SK-N-MC (cell line): ENCODE results near the gene TAL1.

Experiments used
- DNase-seq: peaks from one replicate; pipeline ENCODE4 v3.0.0-alpha.2; 2011; ENCODE audit warnings: low read depth, low spot score
- H3K27ac ChIP-seq: fragments of 200-600 bp; sonication (generic); 2 replicates; pipeline ENCODE4 v1.5.1; 2016; ENCODE audit warnings: mixed run types
- H3K36me3 ChIP-seq: fragments of 200-600 bp; sonication (generic); 2 replicates; pipeline ENCODE4 v1.6.1; 2017; ENCODE audit warnings: antibody characterized with exemption, low read length, mixed read lengths; ENCODE audit not compliant: insufficient read depth
- H3K4me3 ChIP-seq: fragments of 200-600 bp; sonication (generic); 2 replicates; pipeline ENCODE4 v1.5.1; 2016
- H3K9ac ChIP-seq: fragments of 200-600 bp; sonication (generic); 2 replicates; pipeline ENCODE4 v1.8.0; 2017; ENCODE audit warnings: mixed run types, mixed read lengths; ENCODE audit not compliant: insufficient read length
- H3K9me3 ChIP-seq: fragments of 200-600 bp; sonication (generic); 2 replicates; pipeline ENCODE4 v1.6.1; 2017; ENCODE audit warnings: low read depth, mild to moderate bottlenecking, antibody characterized with exemption, low read length, moderate library complexity, mixed read lengths
- EZH2 ChIP-seq: fragments of 200-600 bp; sonication (generic); IDR thresholded peaks from one replicate; pipeline ENCODE4 v1.6.1; 2017; ENCODE audit warnings: antibody characterized with exemption
- FOXP2 ChIP-seq: optimal IDR thresholded peaks from 2 replicates; pipeline ENCODE3; 2011; ENCODE audit warnings: mild to moderate bottlenecking, moderate library complexity; ENCODE audit not compliant: insufficient read depth; ENCODE audit errors: extremely low read length, control extremely low read depth
- POLR2AphosphoS5 ChIP-seq: IDR thresholded peaks from 2 replicates; pipeline ENCODE4 v1.6.1; 2012; ENCODE audit warnings: mild to moderate bottlenecking, low read depth, low read length, borderline replicate concordance

TAL1 gene

GRCh38 chr1:47226121-47226838 lies 5.7 kb downstream of the TAL1 start:
- H3K36me3 ChIP-seq = no peaks in the 10 kb centered on the region
- no peak for DNase-seq
- TF ChIP-seq POLR2AphosphoS5 (no peak), EZH2 (no peak), FOXP2 (no peak)
- no peak overlapping the region for H3K4me3 ChIP-seq
- H3K9ac ChIP-seq = no peak overlapping the region
- H3K9me3 ChIP-seq = no peaks in the 10 kb centered on the region
- H3K27ac ChIP-seq = no peak overlapping the region

GRCh38 chr1:47225430-47226100 lies 6.5 kb downstream of the TAL1 start:
- Histone ChIP-seq H3K9me3 (no peaks in the 10 kb centered on the region), H3K27ac (no peak overlapping the region), H3K9ac (no peak overlapping the region), H3K4me3 (peak overlapping the region; percentile 59), H3K36me3 (no peaks in the 10 kb centered on the region)
- TF ChIP-seq FOXP2 (no peak), POLR2AphosphoS5 (no peak), EZH2 (no peak)
- DNase-seq = no peak

- Histone ChIP-seq H3K9ac (no peak overlapping the region), H3K9me3 (no peaks in the 10 kb centered on the region), H3K36me3 (no peaks in the 10 kb centered on the region), H3K27ac (no peak overlapping the region), H3K4me3 (peak overlapping the region; percentile 59)
- no peak for TF ChIP-seq POLR2AphosphoS5
- TF ChIP-seq EZH2 = no peak
- TF ChIP-seq FOXP2 = no peak
- DNase-seq = no peak
Observed at GRCh38 chr1:47224676-47225399, 7.2 kb downstream of the TAL1 start.

- no peak overlapping the region for H3K4me3 ChIP-seq
- TF ChIP-seq EZH2 (no peak), POLR2AphosphoS5 (no peak), FOXP2 (no peak)
- no peak overlapping the region for H3K9ac ChIP-seq
- no peaks in the 10 kb centered on the region for H3K36me3 ChIP-seq
- no peaks in the 10 kb centered on the region for H3K9me3 ChIP-seq
- DNase-seq = no peak
- no peak overlapping the region for H3K27ac ChIP-seq
Observed at GRCh38 chr1:47223921-47224675, 7.9 kb downstream of the TAL1 start.

- no peaks in the 10 kb centered on the region for H3K9me3 ChIP-seq
- H3K9ac ChIP-seq = no peak overlapping the region
- no peak overlapping the region for H3K4me3 ChIP-seq
- H3K36me3 ChIP-seq = no peaks in the 10 kb centered on the region
- TF ChIP-seq EZH2 (no peak), POLR2AphosphoS5 (no peak), FOXP2 (no peak)
- DNase-seq = no peak
- H3K27ac ChIP-seq = no peak overlapping the region
Observed at GRCh38 chr1:47223174-47223920, 8.7 kb downstream of the TAL1 start.

- Histone ChIP-seq H3K27ac (no peak overlapping the region), H3K36me3 (no peaks in the 10 kb centered on the region), H3K4me3 (no peak overlapping the region), H3K9me3 (no peaks in the 10 kb centered on the region), H3K9ac (no peak overlapping the region)
- no peak for DNase-seq
- TF ChIP-seq FOXP2 = no peak
- TF ChIP-seq POLR2AphosphoS5 = no peak
- no peak for TF ChIP-seq EZH2
Observed at GRCh38 chr1:47222476-47222875, 9.5 kb downstream of the TAL1 start.

- H3K9me3 ChIP-seq = no peaks in the 10 kb centered on the region
- no peak overlapping the region for H3K9ac ChIP-seq
- TF ChIP-seq FOXP2 (no peak), EZH2 (no peak), POLR2AphosphoS5 (no peak)
- no peak overlapping the region for H3K27ac ChIP-seq
- H3K4me3 ChIP-seq = no peak overlapping the region
- DNase-seq = no peak
- no peaks in the 10 kb centered on the region for H3K36me3 ChIP-seq
Observed at GRCh38 chr1:47219590-47220220, 12.3 kb downstream of the TAL1 start.

GRCh38 chr1:47219001-47219400 lies 13.0 kb downstream of the TAL1 start:
- Histone ChIP-seq H3K36me3 (no peaks in the 10 kb centered on the region), H3K27ac (no peak overlapping the region), H3K9ac (no peak overlapping the region), H3K4me3 (no peak overlapping the region), H3K9me3 (no peaks in the 10 kb centered on the region)
- DNase-seq = no peak
- no peak for TF ChIP-seq EZH2
- TF ChIP-seq FOXP2 = no peak
- TF ChIP-seq POLR2AphosphoS5 = no peak
